ENCODE data around the gene ACTN1.

Gene ACTN1

GRCh38 chr14:68937471-68938270 is 41.4 kb downstream of the ACTN1 start:
- Histone ChIP-seq H3K27me3 (ENCODE audit: control insufficient read depth, insufficient read depth, low read length) (no peaks in the 10 kb centered on the region), H3K9me3 (ENCODE audit: control insufficient read depth, insufficient read depth, low read length) (no peaks in the 10 kb centered on the region), H3K36me3 (ENCODE audit: control insufficient read depth, insufficient read depth, low read length) (no peaks in the 10 kb centered on the region), H3K9ac (ENCODE audit: low read depth, low read length) (no peak overlapping the region), H3K4me3 (ENCODE audit: low read depth, low read length) (no peak overlapping the region), H3K4me1 (ENCODE audit: control insufficient read depth, insufficient read depth, low read length) (peaks cover 24% of the 10 kb centered on the region)

- no peaks in the 10 kb centered on the region for H3K36me3 ChIP-seq (ENCODE audit: control insufficient read depth, insufficient read depth, low read length)
- no peaks in the 10 kb centered on the region for H3K27me3 ChIP-seq (ENCODE audit: control insufficient read depth, insufficient read depth, low read length)
- H3K9me3 ChIP-seq (ENCODE audit: control insufficient read depth, insufficient read depth, low read length): no peaks in the 10 kb centered on the region
- H3K4me1 ChIP-seq (ENCODE audit: control insufficient read depth, insufficient read depth, low read length): peaks cover 22% of the 10 kb centered on the region
- H3K4me3 ChIP-seq (ENCODE audit: low read depth, low read length): no peak overlapping the region
- no peak overlapping the region for H3K9ac ChIP-seq (ENCODE audit: low read depth, low read length)
Measured at GRCh38 chr14:68936980-68937379, 42.1 kb downstream of the ACTN1 start.

GRCh38 chr14:68936476-68936875 is 42.6 kb downstream of the ACTN1 start:
- H3K4me3 ChIP-seq (ENCODE audit: low read depth, low read length): no peak overlapping the region
- H3K9ac ChIP-seq (ENCODE audit: low read depth, low read length): no peak overlapping the region
- no peaks in the 10 kb centered on the region for H3K27me3 ChIP-seq (ENCODE audit: control insufficient read depth, insufficient read depth, low read length)
- no peaks in the 10 kb centered on the region for H3K9me3 ChIP-seq (ENCODE audit: control insufficient read depth, insufficient read depth, low read length)
- H3K4me1 ChIP-seq (ENCODE audit: control insufficient read depth, insufficient read depth, low read length): peaks cover 20% of the 10 kb centered on the region
- no peaks in the 10 kb centered on the region for H3K36me3 ChIP-seq (ENCODE audit: control insufficient read depth, insufficient read depth, low read length)

DNA sequence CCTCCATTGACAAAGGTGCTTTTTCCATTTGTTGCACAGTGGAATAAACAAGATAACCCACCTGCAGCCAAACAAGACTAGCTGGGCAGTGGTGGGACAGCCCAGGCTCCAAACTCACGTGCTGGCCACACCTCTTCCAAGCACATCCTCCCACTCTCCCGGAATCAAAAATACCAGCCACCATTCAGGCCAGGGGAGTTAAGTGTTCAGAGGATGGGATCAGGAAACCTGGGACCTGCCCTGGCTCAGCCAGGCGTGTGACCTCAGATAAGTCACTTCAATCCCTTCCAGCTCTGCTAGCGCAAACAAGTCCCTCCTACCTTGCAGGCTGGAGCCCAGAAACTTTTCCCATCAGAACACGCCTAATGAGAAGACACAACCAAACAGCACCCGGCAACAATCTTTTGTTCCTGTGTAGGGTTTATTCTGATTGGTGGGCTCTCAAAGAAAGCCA is 43.3 kb downstream of the ACTN1 start:
- Histone ChIP-seq H3K27me3 (ENCODE audit: control insufficient read depth, insufficient read depth, low read length) (no peaks in the 10 kb centered on the region), H3K36me3 (ENCODE audit: control insufficient read depth, insufficient read depth, low read length) (no peaks in the 10 kb centered on the region), H3K4me3 (ENCODE audit: low read depth, low read length) (no peak overlapping the region), H3K9ac (ENCODE audit: low read depth, low read length) (no peak overlapping the region), H3K9me3 (ENCODE audit: control insufficient read depth, insufficient read depth, low read length) (no peaks in the 10 kb centered on the region), H3K4me1 (ENCODE audit: control insufficient read depth, insufficient read depth, low read length) (peaks cover 15% of the 10 kb centered on the region)

DNA sequence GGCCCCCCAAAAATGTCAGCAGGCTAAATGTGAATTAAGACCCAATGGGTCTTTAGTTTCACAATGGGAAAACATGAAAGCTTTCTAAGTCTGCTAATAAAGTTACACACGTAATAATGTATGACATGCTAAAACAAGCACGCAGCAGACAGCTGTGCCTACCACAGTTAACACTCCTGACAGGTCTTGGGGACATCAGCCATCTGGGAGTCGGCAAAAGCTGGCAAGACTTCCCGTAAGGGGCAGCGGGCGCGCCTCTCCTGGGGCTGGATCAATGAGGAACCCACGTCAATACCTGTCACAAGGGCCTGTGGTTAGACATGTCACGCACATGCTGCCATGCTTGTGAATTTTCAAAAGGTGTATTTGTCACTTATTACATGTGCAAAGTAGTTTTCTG is 45.0 kb downstream of the ACTN1 start:
- H3K9me3 ChIP-seq (ENCODE audit: control insufficient read depth, insufficient read depth, low read length): no peaks in the 10 kb centered on the region
- no peak overlapping the region for H3K4me3 ChIP-seq (ENCODE audit: low read depth, low read length)
- H3K27me3 ChIP-seq (ENCODE audit: control insufficient read depth, insufficient read depth, low read length): no peaks in the 10 kb centered on the region
- no peaks in the 10 kb centered on the region for H3K36me3 ChIP-seq (ENCODE audit: control insufficient read depth, insufficient read depth, low read length)
- peaks cover 9% of the 10 kb centered on the region for H3K4me1 ChIP-seq (ENCODE audit: control insufficient read depth, insufficient read depth, low read length)
- H3K9ac ChIP-seq (ENCODE audit: low read depth, low read length): no peak overlapping the region

DNA sequence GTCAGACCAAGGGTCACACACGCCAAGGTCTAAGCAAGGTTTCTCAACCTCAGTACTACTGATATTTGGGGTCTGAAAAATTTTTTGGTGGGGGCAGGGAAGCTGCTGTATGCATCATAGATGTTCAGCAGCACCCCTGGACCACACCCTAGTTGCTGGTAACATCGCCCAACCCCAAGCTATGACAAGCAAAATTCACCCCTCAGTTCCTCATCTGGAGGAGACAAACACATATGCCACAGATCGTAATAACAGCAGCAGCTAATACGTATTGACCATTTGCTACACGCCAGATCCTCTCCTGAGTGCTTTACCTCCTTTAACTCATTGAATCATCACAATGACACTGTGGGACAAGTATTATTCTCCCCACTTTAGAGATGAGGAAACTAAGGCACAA is 46.4 kb downstream of the ACTN1 start:
- H3K4me1 ChIP-seq (ENCODE audit: control insufficient read depth, insufficient read depth, low read length): peaks cover 13% of the 10 kb centered on the region
- no peaks in the 10 kb centered on the region for H3K9me3 ChIP-seq (ENCODE audit: control insufficient read depth, insufficient read depth, low read length)
- no peak overlapping the region for H3K4me3 ChIP-seq (ENCODE audit: low read depth, low read length)
- no peak overlapping the region for H3K9ac ChIP-seq (ENCODE audit: low read depth, low read length)
- no peaks in the 10 kb centered on the region for H3K27me3 ChIP-seq (ENCODE audit: control insufficient read depth, insufficient read depth, low read length)
- H3K36me3 ChIP-seq (ENCODE audit: control insufficient read depth, insufficient read depth, low read length): no peaks in the 10 kb centered on the region

DNA sequence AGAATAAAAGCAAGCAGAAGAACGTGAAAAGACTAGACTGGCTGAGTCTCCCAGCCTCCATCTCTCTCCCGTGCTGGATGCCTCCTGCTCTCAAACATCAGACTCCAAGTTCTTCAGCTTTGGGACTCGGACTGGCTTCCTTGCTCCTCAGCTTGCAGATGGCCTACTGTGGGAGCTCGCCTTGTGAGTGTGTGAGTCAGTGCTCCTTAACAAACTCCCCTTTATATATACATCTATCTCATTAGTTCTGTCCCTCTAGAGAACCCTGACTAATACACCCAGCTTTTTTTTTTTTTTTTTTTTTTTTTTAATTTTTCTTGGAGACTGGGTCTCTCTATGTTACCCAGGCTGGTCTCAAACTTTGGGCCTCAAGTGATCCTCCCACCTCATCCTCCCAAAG is 46.9 kb downstream of the ACTN1 start:
- Histone ChIP-seq H3K9me3 (ENCODE audit: control insufficient read depth, insufficient read depth, low read length) (no peaks in the 10 kb centered on the region), H3K4me1 (ENCODE audit: control insufficient read depth, insufficient read depth, low read length) (peaks cover 13% of the 10 kb centered on the region), H3K36me3 (ENCODE audit: control insufficient read depth, insufficient read depth, low read length) (no peaks in the 10 kb centered on the region), H3K27me3 (ENCODE audit: control insufficient read depth, insufficient read depth, low read length) (no peaks in the 10 kb centered on the region), H3K4me3 (ENCODE audit: low read depth, low read length) (no peak overlapping the region), H3K9ac (ENCODE audit: low read depth, low read length) (no peak overlapping the region)

DNA sequence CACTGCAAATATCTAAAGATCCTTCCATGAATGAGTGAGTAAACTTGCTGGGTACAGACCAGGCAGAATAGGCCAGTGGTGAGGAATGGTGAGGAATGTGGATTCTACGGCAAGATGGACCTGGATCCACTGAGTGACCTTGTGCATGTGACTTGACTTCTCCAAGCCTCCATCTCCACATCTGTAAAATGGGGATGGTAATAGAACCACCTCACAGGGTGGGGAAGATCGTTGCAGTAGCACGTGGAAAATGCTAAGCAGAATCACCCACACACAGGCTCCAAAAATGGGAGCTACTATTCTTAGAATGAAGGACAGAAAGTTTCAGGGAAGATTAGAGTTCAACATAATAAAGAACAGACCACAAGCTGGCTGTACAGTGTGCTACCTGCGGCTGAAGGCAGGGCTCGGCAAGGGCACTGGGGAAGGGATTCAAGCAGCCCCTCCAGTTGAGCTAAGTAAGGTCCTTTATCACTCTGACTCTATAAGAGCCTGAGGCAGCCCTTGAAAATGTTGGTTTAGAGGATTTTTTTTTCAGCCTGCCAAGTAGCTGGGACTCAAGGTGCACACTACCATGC is 47.5 kb downstream of the ACTN1 start:
- H3K9me3 ChIP-seq (ENCODE audit: control insufficient read depth, insufficient read depth, low read length): no peaks in the 10 kb centered on the region
- H3K4me3 ChIP-seq (ENCODE audit: low read depth, low read length): no peak overlapping the region
- no peaks in the 10 kb centered on the region for H3K27me3 ChIP-seq (ENCODE audit: control insufficient read depth, insufficient read depth, low read length)
- peaks cover 9% of the 10 kb centered on the region for H3K4me1 ChIP-seq (ENCODE audit: control insufficient read depth, insufficient read depth, low read length)
- H3K36me3 ChIP-seq (ENCODE audit: control insufficient read depth, insufficient read depth, low read length): no peaks in the 10 kb centered on the region
- no peak overlapping the region for H3K9ac ChIP-seq (ENCODE audit: low read depth, low read length)

- Histone ChIP-seq H3K27me3 (ENCODE audit: control insufficient read depth, insufficient read depth, low read length) (no peaks in the 10 kb centered on the region), H3K9me3 (ENCODE audit: control insufficient read depth, insufficient read depth, low read length) (no peaks in the 10 kb centered on the region), H3K4me1 (ENCODE audit: control insufficient read depth, insufficient read depth, low read length) (peaks cover 4% of the 10 kb centered on the region), H3K9ac (ENCODE audit: low read depth, low read length) (no peak overlapping the region), H3K36me3 (ENCODE audit: control insufficient read depth, insufficient read depth, low read length) (no peaks in the 10 kb centered on the region), H3K4me3 (ENCODE audit: low read depth, low read length) (no peak overlapping the region)
Measured at GRCh38 chr14:68931063-68931462, 48.0 kb downstream of the ACTN1 start.

DNA sequence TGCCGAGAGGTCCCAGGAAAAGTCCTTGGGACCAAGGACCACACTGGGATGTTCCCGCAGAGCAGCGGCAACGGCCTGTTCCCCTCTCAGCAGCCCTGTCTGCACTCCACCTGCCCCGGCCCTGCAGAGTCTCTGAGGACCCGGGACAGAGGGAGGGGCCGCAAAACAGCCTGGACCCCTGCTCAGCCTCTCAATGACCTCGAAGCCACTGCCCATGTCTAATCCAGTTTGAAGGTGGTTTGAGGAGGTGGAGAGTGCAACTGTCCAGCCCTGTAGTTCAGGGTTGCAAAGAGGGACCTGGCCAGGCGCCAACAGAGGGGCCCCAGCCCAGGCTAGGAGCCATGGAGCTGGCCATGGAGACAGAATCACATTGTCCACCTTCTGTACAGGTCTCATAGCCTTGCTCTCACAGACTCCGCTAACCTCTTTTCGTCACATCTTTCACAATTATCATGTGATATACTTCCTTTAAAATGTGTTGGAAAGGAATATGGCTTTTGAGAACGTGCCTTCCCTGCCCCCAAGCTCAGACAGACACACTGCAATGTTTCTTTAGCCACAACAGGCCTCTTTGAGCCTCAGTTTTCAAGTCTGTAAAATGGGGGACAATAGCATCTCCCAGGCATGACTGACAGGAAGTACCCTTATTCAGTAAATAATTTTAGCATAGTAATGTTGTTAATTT is 49.3 kb downstream of the ACTN1 start:
- Histone ChIP-seq H3K36me3 (ENCODE audit: control insufficient read depth, insufficient read depth, low read length) (peaks cover 7% of the 10 kb centered on the region), H3K27me3 (ENCODE audit: control insufficient read depth, insufficient read depth, low read length) (no peaks in the 10 kb centered on the region), H3K9ac (ENCODE audit: low read depth, low read length) (no peak overlapping the region), H3K4me1 (ENCODE audit: control insufficient read depth, insufficient read depth, low read length) (peaks cover 4% of the 10 kb centered on the region), H3K4me3 (ENCODE audit: low read depth, low read length) (no peak overlapping the region), H3K9me3 (ENCODE audit: control insufficient read depth, insufficient read depth, low read length) (no peaks in the 10 kb centered on the region)

DNA sequence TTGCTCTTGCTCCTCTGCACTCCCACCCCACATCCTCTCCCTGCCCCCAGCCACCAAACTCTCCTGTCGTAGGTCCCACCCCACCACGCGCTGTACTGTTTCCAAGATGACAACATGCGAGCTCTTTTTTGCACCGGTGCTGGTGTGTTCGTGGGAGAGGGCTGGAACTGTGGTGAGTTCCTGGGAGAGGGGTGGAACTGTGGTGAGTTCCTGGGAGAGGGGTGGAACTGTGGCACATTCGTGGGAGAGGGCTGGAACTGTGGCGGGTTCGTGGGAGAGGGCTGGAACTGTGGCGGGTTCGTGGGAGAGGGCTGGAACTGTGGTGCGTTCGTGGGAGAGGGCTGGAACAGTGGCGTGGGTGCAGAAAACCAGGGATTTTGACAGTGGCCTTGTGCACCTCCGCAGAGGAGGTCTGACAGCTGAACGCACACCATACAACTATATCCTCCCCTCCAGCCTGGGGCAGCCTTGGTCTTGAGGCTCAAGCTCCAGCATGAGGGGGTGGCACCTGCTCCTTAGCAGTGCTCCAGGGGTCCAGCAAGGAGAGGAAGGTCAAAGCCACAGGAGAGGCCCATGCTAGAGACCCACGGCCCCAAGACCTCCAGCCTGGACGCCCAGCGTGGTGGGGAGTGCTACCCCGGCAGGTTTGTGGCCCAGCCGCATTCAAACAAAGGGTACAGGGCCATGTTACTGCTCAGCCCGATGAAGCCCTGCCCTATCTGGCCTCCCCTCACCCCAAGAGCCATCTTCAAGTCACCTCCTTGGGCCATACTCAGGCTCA is 50.1 kb downstream of the ACTN1 start:
- H3K27me3 ChIP-seq (ENCODE audit: control insufficient read depth, insufficient read depth, low read length): no peaks in the 10 kb centered on the region
- H3K9ac ChIP-seq (ENCODE audit: low read depth, low read length): no peak overlapping the region
- H3K4me1 ChIP-seq (ENCODE audit: control insufficient read depth, insufficient read depth, low read length): peaks cover 4% of the 10 kb centered on the region
- H3K36me3 ChIP-seq (ENCODE audit: control insufficient read depth, insufficient read depth, low read length): peaks cover 13% of the 10 kb centered on the region
- H3K4me3 ChIP-seq (ENCODE audit: low read depth, low read length): no peak overlapping the region
- H3K9me3 ChIP-seq (ENCODE audit: control insufficient read depth, insufficient read depth, low read length): no peaks in the 10 kb centered on the region

All from iPS-15b (cell line).